Transverse colon (tissue), 4 donors: ENCODE results near the gene TCEANC.

ENCODE experiments used
- EP300 ChIP-seq: sonication (generic); formaldehyde crosslinking; IDR thresholded peaks from one replicate; pipeline ENCODE4 v1.6.1; 2017; ENCODE audit warnings: antibody characterized with exemption, low read depth
- POLR2A ChIP-seq: fragments of 450-650 bp; IDR thresholded peaks from one replicate; pipeline ENCODE4 v1.6.1; 2016; ENCODE audit warnings: antibody characterized with exemption, mild to moderate bottlenecking, moderate library complexity
- POLR2AphosphoS5 ChIP-seq, 3 donors: sonication (generic); formaldehyde crosslinking; IDR thresholded peaks; one replicate each; pipeline ENCODE4 v1.6.1; 2016; ENCODE audit warnings: antibody characterized with exemption in 3 of 3
- TF ChIP-seq, protein P1 (sequence below), 5 experiments: fragments of 200-600 bp in 3 of 5; fragments of 450-650 bp in 2 of 5; sonication (generic) in 3 of 5; IDR thresholded peaks; 1 replicate in 2 of 5; 2 replicates in 3 of 5; pipeline ENCODE4 v1.5.1; 2016 to 2017; ENCODE audit warnings: antibody characterized with exemption in 5 of 5, inconsistent platforms in 3 of 5, mild to moderate bottlenecking in 2 of 5, moderate library complexity in 1 of 5

DNA sequence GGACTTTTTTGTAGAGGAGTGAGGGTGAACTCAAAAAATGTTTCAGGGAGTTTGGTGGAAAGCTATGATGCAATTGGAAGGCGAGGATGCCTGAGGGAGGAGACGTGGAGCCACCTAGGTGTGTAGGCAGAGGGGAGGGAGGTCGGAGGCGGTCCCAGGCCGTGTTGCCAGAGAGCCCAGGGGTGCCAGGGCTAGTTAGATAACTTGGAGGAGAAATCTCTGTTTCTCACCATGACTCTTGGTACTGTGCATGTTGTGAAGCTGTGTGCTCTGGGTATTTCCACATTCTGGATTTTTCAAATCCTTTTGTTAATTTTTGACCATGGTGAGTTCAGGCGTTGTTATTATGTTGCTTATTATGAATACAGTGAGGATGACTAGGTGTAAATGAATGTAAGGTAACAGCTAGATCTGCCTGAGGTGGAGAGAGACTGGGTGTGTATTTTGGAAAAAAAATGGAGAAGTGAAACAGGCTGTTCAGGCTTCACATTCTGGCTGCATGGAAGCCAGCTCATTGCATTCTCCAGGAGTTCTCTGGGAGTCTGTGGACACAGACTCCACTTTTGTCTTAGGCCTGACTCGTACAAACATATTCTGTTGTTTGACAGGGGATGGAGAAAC, 40.5 kb downstream of the TCEANC start:
- TF ChIP-seq, protein P1, sequence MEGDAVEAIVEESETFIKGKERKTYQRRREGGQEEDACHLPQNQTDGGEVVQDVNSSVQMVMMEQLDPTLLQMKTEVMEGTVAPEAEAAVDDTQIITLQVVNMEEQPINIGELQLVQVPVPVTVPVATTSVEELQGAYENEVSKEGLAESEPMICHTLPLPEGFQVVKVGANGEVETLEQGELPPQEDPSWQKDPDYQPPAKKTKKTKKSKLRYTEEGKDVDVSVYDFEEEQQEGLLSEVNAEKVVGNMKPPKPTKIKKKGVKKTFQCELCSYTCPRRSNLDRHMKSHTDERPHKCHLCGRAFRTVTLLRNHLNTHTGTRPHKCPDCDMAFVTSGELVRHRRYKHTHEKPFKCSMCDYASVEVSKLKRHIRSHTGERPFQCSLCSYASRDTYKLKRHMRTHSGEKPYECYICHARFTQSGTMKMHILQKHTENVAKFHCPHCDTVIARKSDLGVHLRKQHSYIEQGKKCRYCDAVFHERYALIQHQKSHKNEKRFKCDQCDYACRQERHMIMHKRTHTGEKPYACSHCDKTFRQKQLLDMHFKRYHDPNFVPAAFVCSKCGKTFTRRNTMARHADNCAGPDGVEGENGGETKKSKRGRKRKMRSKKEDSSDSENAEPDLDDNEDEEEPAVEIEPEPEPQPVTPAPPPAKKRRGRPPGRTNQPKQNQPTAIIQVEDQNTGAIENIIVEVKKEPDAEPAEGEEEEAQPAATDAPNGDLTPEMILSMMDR (IDR thresholded peaks at IDR 0.05): no peak
- TF ChIP-seq POLR2A: no peak
- TF ChIP-seq POLR2AphosphoS5 (IDR thresholded peaks at IDR 0.05): no peak
- no peak for TF ChIP-seq EP300
